Right renal pelvis (tissue), 4 donors: ENCODE measurements around the gene HTR3B. TPM values are rescaled to one million over a fixed set of nuclear protein-coding genes. Genes with fewer than 3 reads are reported as not detected.
A peak's percentile ranks its signal among the peaks of the same experiment; 100 is the strongest.

Experiments
- DNase-seq, 4 donors: peaks; one replicate each; pipeline ENCODE4 v3.0.0-alpha.2; 2013; ENCODE audit warnings: low read depth in 4 of 4, low spot score in 3 of 4, missing footprints in 1 of 4
- polyA plus RNA-seq, 4 donors: library from polyadenylated mRNA; unstranded; fragments of 120-200 nt; gene quantifications; one replicate each; pipeline ENCODE4 v1.2.1, GENCODE V29; 2013; ENCODE audit not compliant: insufficient read length in 4 of 4

Gene HTR3B
- polyA plus RNA-seq, 4 donors: 0.05 TPM; not detected in 3

- no peak for DNase-seq
These were observed 81.3 kb downstream of the HTR3B start for GRCh38 chr11:113985906-113986305.

DNA sequence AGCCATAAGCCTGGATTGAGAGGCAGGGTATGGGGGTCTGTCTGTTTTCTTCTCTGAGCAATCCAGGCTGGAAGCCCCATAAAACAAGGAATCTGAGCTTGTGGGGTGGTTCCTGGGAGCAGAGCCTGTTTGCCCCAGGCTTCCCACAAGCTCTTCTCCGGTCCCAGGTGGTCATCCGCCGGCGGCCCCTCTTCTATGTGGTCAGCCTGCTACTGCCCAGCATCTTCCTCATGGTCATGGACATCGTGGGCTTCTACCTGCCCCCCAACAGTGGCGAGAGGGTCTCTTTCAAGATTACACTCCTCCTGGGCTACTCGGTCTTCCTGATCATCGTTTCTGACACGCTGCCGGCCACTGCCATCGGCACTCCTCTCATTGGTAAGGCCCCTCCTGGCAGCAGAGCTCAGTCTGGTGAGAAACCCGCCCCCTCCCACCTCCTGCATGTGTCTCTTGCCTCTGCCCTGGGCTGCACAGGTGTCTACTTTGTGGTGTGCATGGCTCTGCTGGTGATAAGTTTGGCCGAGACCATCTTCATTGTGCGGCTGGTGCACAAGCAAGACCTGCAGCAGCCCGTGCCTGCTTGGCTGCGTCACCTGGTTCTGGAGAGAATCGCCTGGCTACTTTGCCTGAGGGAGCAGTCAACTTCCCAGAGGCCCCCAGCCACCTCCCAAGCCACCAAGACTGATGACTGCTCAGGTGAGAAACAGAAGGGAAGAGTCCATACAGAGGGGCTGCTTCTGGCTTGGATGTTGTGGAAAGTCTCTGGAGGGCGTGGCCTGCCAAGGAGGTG is 82.0 kb downstream of the HTR3B start:
- DNase-seq: no peak

DNA sequence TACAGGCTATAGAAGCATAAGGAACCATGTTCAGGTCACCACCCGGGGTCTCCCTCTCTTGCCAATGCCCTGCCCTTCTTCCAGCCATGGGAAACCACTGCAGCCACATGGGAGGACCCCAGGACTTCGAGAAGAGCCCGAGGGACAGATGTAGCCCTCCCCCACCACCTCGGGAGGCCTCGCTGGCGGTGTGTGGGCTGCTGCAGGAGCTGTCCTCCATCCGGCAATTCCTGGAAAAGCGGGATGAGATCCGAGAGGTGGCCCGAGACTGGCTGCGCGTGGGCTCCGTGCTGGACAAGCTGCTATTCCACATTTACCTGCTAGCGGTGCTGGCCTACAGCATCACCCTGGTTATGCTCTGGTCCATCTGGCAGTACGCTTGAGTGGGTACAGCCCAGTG is 84.8 kb downstream of the HTR3B start:
- no peak for DNase-seq

DNA sequence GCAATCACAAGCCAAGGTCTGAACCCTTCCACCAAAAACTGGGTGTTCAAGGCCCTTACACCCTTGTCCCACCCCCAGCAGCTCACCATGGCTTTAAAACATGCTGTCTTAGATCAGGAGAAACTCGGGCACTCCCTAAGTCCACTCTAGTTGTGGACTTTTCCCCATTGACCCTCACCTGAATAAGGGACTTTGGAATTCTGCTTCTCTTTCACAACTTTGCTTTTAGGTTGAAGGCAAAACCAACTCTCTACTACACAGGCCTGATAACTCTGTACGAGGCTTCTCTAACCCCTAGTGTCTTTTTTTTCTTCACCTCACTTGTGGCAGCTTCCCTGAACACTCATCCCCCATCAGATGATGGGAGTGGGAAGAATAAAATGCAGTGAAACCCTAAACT is 85.3 kb downstream of the HTR3B start:
- DNase-seq: no peak

GRCh38 chr11:113991170-113991569 is 86.6 kb downstream of the HTR3B start:
- peak; percentile 47 to 65 (median 54) for DNase-seq

- no peak for DNase-seq
These were observed 87.3 kb downstream of the HTR3B start for GRCh38 chr11:113991718-113992458.

DNA sequence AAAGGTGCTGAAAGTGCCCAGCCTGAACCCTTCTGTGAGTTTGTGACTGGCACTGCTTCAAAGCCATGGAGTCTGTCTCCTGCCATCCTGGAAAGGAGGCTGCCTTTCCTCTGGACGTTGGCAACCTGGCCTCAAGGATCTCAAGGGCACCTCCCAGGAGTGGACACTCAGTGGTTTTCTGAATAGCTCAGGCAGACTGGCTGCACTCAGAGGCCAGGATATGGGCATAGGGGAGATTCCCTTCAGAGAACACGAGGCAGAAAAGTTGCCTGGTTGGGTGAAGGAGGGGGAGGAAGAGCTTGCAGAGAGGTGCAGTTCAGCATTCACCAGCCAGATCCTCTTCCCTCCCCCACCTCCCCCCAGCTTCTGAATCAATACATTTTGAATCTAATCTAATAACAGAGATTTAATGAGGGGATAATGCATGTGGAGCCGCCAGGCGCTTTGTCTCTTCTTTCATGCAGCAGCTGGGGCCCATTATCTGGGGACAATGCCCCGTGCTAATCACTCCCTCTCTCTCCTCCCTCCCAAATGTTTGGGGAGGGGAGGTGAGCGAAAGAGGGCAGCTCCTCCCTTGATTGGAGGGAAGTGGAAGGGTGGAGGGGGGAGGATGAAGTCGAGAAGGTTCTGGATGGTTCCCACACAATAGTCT is 88.0 kb downstream of the HTR3B start:
- DNase-seq: no peak

DNA sequence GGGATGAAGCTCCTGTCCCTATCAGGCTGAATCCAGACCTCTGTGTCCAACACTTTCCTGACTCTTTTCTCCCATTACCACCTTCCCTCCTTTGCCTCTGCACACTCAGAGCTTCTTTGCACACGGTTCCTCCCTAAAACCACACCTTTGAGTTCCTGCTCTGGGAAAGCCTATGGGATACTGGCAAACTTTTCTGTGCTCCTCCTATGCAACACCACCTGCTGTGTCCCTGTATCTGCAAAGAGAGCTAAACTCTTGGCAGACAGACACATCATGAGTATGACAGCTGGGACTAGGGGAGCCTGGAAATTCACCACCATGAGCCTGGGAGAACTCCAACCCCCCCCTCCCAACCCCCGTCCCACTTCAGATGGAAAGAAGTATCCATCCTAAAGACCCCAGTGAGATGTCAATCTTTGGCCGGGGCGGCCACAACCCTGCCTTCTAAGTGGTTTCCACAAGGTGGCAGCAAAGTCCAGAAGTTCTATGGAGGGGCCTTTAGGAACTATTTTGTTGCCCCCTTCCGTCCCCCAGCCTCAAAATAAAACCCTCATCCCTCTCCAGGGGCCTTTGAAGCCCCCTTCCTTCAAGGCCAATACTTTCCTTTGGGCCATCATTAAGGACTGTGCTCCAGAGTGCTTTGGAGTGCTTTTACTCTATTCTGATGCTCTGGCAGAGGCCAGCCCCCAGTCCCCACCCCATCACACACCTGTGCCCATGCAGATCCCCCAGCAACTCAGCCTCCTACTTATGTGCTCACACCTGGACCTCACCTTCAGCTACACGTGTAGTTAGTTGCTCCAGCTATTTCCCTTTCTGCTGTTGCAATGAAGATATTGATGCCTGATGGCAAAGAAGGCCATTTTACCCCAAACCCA is 89.7 kb downstream of the HTR3B start:
- DNase-seq: no peak

Other genes with a start within 250 kb of the HTR3B start
- under 1 TPM; 0.39 to 0.98 (median 0.78) TPM for gene TMPRSS5, start 198.5 kb upstream of the HTR3B start, polyA plus RNA-seq
- 10 to 100 TPM; 23.1 to 26.9 (median 25.8) TPM for gene ZW10, start 131.1 kb upstream of the HTR3B start, polyA plus RNA-seq
- gene CLDN25, start 125.0 kb upstream of the HTR3B start, polyA plus RNA-seq: not detected
- gene USP28, start 29.2 kb upstream of the HTR3B start, polyA plus RNA-seq: 10 to 100 TPM; 37.8 to 49.1 (median 46.4) TPM
- under 1 TPM in 2 of 4 donors, not detected in 2; 0.13 to 0.17 TPM for gene HTR3A, start 70.3 kb downstream of the HTR3B start, polyA plus RNA-seq
- gene ZBTB16, start 154.9 kb downstream of the HTR3B start, polyA plus RNA-seq: 1 to 10 TPM in 3 of 4 donors, under 1 TPM in 1; 0.89 to 2.0 (median 1.5) TPM